ENCODE measurements around the gene BCL7A. TPM values are rescaled to one million over a fixed set of nuclear protein-coding genes. Genes with fewer than 3 reads are reported as not detected.

The BCL7A gene
- total and polyA plus RNA-seq, 12 donors: 3.4 to 25.7 (median 15.4) TPM

- Histone ChIP-seq H3K4me3 (no peak overlapping the region), H3K9me3 (no peaks in the 10 kb centered on the region), H3K36me3 (peaks cover 0 to 64% (median 10%) of the 10 kb centered on the region in 9 donors), H3K27me3 (no peaks in the 10 kb centered on the region), H3K4me1 (peaks cover 0 to 29% (median 11%) of the 10 kb centered on the region in 9 donors), H3K27ac (no peak overlapping the region)
- DNase-seq (no peak), ATAC-seq (no peak)
- no peak for TF ChIP-seq CTCF (IDR thresholded peaks at IDR 0.05)
- WGBS, 2 donors: 93 to 95% methylated on average over 11 of the region's 11 CpGs
- intact Hi-C loops (cut with DNase I): loop anchor here in 6 of 10 donors (5.0 to 10.0 kb wide), 5 partner anchors 65 to 148 kb away; partner anchors contain the start of genes B3GNT4 (in 1 of the 6), CFAP251 (in 1 of the 6) and LRRC43 (in 1 of the 6)
These were observed 35.5 kb downstream of the BCL7A start for GRCh38 chr12:122057007-122057735.

GRCh38 chr12:122057769-122058168, 36.1 kb downstream of the BCL7A start:
- Histone ChIP-seq H3K27me3 (no peaks in the 10 kb centered on the region), H3K27ac (no peak overlapping the region), H3K4me1 (peaks cover 5 to 32% (median 13%) of the 10 kb centered on the region in 9 donors), H3K4me3 (no peak overlapping the region), H3K36me3 (peaks cover 0 to 64% (median 10%) of the 10 kb centered on the region in 9 donors), H3K9me3 (no peaks in the 10 kb centered on the region)
- DNase-seq (no peak), ATAC-seq (no peak)
- intact Hi-C loops (cut with DNase I): loop anchor here in 6 of 10 donors (5.0 to 10.0 kb wide), 5 partner anchors 65 to 147 kb away; partner anchors contain the start of genes B3GNT4 (in 1 of the 6), CFAP251 (in 1 of the 6) and LRRC43 (in 1 of the 6)
- TF ChIP-seq CTCF (IDR thresholded peaks at IDR 0.05): no peak
- 96 to 97% methylated on average over 3 of the region's 3 CpGs for WGBS, 2 donors

GRCh38 chr12:122058549-122059149, 37.0 kb downstream of the BCL7A start:
- ATAC-seq: no peak
- WGBS, 2 donors: 95 to 97% methylated on average over 11 of the region's 11 CpGs
- intact Hi-C loops (cut with DNase I): loop anchor here in 6 of 10 donors (5.0 to 10.0 kb wide), 5 partner anchors 64 to 146 kb away; partner anchors contain the start of genes B3GNT4 (in 1 of the 6), CFAP251 (in 1 of the 6) and LRRC43 (in 1 of the 6)
- no peaks in the 10 kb centered on the region for H3K27me3 ChIP-seq
- no peak overlapping the region for H3K4me3 ChIP-seq
- peaks cover 11 to 41% (median 21%) of the 10 kb centered on the region in 9 donors for H3K4me1 ChIP-seq
- H3K36me3 ChIP-seq: peaks cover 0 to 64% (median 10%) of the 10 kb centered on the region in 9 donors
- no peak for DNase-seq
- TF ChIP-seq CTCF (IDR thresholded peaks at IDR 0.05): no peak
- H3K9me3 ChIP-seq: no peaks in the 10 kb centered on the region
- no peak overlapping the region for H3K27ac ChIP-seq

GRCh38 chr12:122059203-122059960, 37.7 kb downstream of the BCL7A start:
- H3K27ac ChIP-seq: peak overlapping the region in 1 of 10 donors; percentile 9
- DNase-seq (no peak), ATAC-seq (no peak)
- no peak for TF ChIP-seq CTCF (IDR thresholded peaks at IDR 0.05)
- intact Hi-C loops (cut with DNase I): loop anchor here in 6 of 10 donors (5.0 to 10.0 kb wide), 5 partner anchors 63 to 145 kb away; partner anchors contain the start of genes B3GNT4 (in 1 of the 6), CFAP251 (in 1 of the 6) and LRRC43 (in 1 of the 6)
- H3K4me1 ChIP-seq: peaks cover 15 to 42% (median 23%) of the 10 kb centered on the region in 9 donors
- no peaks in the 10 kb centered on the region for H3K27me3 ChIP-seq
- no peak overlapping the region for H3K4me3 ChIP-seq
- H3K9me3 ChIP-seq: no peaks in the 10 kb centered on the region
- 85 to 90% methylated on average over 28 of the region's 28 CpGs for WGBS, 2 donors
- H3K36me3 ChIP-seq: peaks cover 0 to 64% (median 10%) of the 10 kb centered on the region in 9 donors

Data from heart right ventricle (tissue), 16 donors.